Colonic mucosa (tissue), 4 donors: ENCODE results near the gene TMEM178B. TPM values are rescaled to one million over a fixed set of nuclear protein-coding genes. Genes with fewer than 3 reads are reported as not detected.
"Not testable (repeated sequence)": the region's sequence is repeated elsewhere in the genome, so short reads cannot be mapped to it uniquely, and the experiment has no call there.

Experiments used
- DNase-seq: peaks from one replicate; pipeline ENCODE4 v3.0.0-alpha.2; 2020
- H3K27ac ChIP-seq: fragments of 200-600 bp; one replicate; pipeline ENCODE4 v1.8.0; 2021
- H3K27me3 ChIP-seq: fragments of 200-600 bp; one replicate; pipeline ENCODE4 v1.8.0; 2021
- H3K36me3 ChIP-seq: fragments of 200-600 bp; one replicate; pipeline ENCODE4 v1.8.0; 2021
- H3K4me1 ChIP-seq: fragments of 200-600 bp; one replicate; pipeline ENCODE4 v1.8.0; 2021; ENCODE audit warnings: mild to moderate bottlenecking
- H3K4me3 ChIP-seq: fragments of 200-600 bp; one replicate; pipeline ENCODE4 v1.8.0; 2021
- H3K9ac ChIP-seq, 2 donors: one replicate each; pipeline ENCODE4 v1.7.0; 2013; ENCODE audit warnings: control low read depth in 2 of 2, low read depth in 2 of 2, low read length in 2 of 2
- H3K9me3 ChIP-seq: fragments of 200-600 bp; one replicate; pipeline ENCODE4 v1.8.0; 2021
- CTCF ChIP-seq: fragments of 200-600 bp; IDR thresholded peaks from one replicate; pipeline ENCODE4 v1.8.0; 2022; ENCODE audit warnings: antibody characterized with exemption, mild to moderate bottlenecking
- intact Hi-C: fragments of 100-400 bp; cut with DNase I; formaldehyde crosslinking; loops from one replicate; pipeline ENCODE4 v1.14.1; 2022
- total RNA-seq, 2 donors: library from RNA; stranded (reverse); fragmentation: NEBNext Ultra II Directional in 1 of 2; extraction: Animal tissue kit (Norgen Biotek cat#: 25700) in 1 of 2; gene quantifications; one replicate each; pipeline ENCODE4 v1.2.1, GENCODE V29; 2021
- donor health status: healthy.
- donor health status: DM: no; HTN: no; CAD: no.
- donor health status: DM: no; HTN: no; CAD: no.

TMEM178B gene
- total RNA-seq, 2 donors from 2014 or later, result 0.17 to 1.1 TPM

GRCh38 chr7:141323826-141324225, 250.0 kb downstream of the TMEM178B start:
- Histone ChIP-seq H3K9me3 (no peaks in the 10 kb centered on the region), H3K27me3 (no peaks in the 10 kb centered on the region), H3K9ac (no peak overlapping the region), H3K4me1 (no peaks in the 10 kb centered on the region), H3K36me3 (no peaks in the 10 kb centered on the region), H3K4me3 (no peak overlapping the region), H3K27ac (no peak overlapping the region)
- TF ChIP-seq CTCF, result no peak
- intact Hi-C loops, result no loop called here
- no peak for DNase-seq

- H3K9me3 ChIP-seq, result no peaks in the 10 kb centered on the region
- intact Hi-C loops, result no loop called here
- no peaks in the 10 kb centered on the region for H3K4me1 ChIP-seq
- no peak overlapping the region for H3K9ac ChIP-seq
- H3K4me3 ChIP-seq, result no peak overlapping the region
- TF ChIP-seq CTCF, result no peak
- DNase-seq, result no peak
- no peaks in the 10 kb centered on the region for H3K27me3 ChIP-seq
- H3K27ac ChIP-seq, result no peak overlapping the region
- H3K36me3 ChIP-seq, result no peaks in the 10 kb centered on the region
Observed at GRCh38 chr7:141324870-141325269, 251.0 kb downstream of the TMEM178B start.

- H3K36me3 ChIP-seq, result no peaks in the 10 kb centered on the region
- H3K4me1 ChIP-seq, result no peaks in the 10 kb centered on the region
- DNase-seq, result no peak
- intact Hi-C loops, result no loop called here
- no peak overlapping the region for H3K9ac ChIP-seq
- H3K27ac ChIP-seq, result no peak overlapping the region
- H3K27me3 ChIP-seq, result no peaks in the 10 kb centered on the region
- no peak for TF ChIP-seq CTCF
- H3K4me3 ChIP-seq, result no peak overlapping the region
- no peaks in the 10 kb centered on the region for H3K9me3 ChIP-seq
Observed at GRCh38 chr7:141325275-141325674, 251.4 kb downstream of the TMEM178B start.

GRCh38 chr7:141328290-141328689, 254.4 kb downstream of the TMEM178B start:
- intact Hi-C loops, result no loop called here
- Histone ChIP-seq H3K4me3 (no peak overlapping the region), H3K27me3 (no peaks in the 10 kb centered on the region), H3K4me1 (no peaks in the 10 kb centered on the region), H3K36me3 (no peaks in the 10 kb centered on the region), H3K9me3 (no peaks in the 10 kb centered on the region), H3K9ac (no peak overlapping the region), H3K27ac (no peak overlapping the region)
- no peak for TF ChIP-seq CTCF
- DNase-seq, result no peak

DNA sequence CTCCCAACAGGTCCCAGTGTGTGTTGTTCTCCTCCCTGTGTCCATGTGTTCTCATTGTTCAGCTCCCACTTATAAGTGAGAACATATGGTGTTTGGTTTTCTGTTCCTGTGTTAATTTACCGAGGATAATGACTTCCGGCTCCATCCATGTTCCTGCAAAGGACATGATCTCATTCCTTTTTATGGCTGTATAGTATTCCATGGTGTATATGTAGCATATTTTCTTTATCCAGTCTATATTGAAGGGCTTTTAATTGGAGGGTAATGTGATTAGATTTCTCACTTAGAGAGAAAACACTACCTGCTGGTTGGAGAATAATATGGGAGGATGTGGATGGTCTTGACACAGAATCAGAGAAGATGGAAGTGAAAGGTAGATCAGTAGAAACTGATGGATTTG, 256.4 kb downstream of the TMEM178B start:
- DNase-seq, H3K4me3 ChIP-seq, H3K27ac ChIP-seq, H3K27me3 ChIP-seq, H3K4me1 ChIP-seq, H3K9ac ChIP-seq, H3K36me3 ChIP-seq, intact Hi-C loops, H3K9me3 ChIP-seq: not testable (repeated sequence)

- Histone ChIP-seq H3K27me3 (no peaks in the 10 kb centered on the region), H3K4me3 (no peak overlapping the region), H3K9ac (no peak overlapping the region), H3K4me1 (no peaks in the 10 kb centered on the region), H3K36me3 (no peaks in the 10 kb centered on the region), H3K27ac (no peak overlapping the region), H3K9me3 (no peaks in the 10 kb centered on the region)
- no peak for DNase-seq
- intact Hi-C loops, result no loop called here
- no peak for TF ChIP-seq CTCF
Observed at GRCh38 chr7:141333459-141333858, 259.6 kb downstream of the TMEM178B start.
